Progenitor cell of endocrine pancreas (in vitro differentiated cells): ENCODE measurements around the gene SULT2A1. TPM values are rescaled to one million over a fixed set of nuclear protein-coding genes. Genes with fewer than 3 reads are reported as not detected.
"Not testable (repeated sequence)": the region's sequence is repeated elsewhere in the genome, so short reads cannot be mapped to it uniquely, and the experiment has no call there.

ENCODE experiments used
- DNase-seq: peaks from one replicate; pipeline ENCODE4 v3.0.0; 2021; ENCODE audit warnings: low spot score; ENCODE audit not compliant: unreplicated experiment
- H3K27ac Mint-ChIP-seq: 2 replicates; pipeline ENCODE4 v1.8.0; 2021; ENCODE audit warnings: mild to moderate bottlenecking, moderate library complexity, mixed read lengths
- H3K27me3 Mint-ChIP-seq: 2 replicates; pipeline ENCODE4 v1.8.0; 2021; ENCODE audit warnings: mixed read lengths
- H3K36me3 Mint-ChIP-seq: 2 replicates; pipeline ENCODE4 v1.8.0; 2022; ENCODE audit warnings: mixed read lengths; ENCODE audit not compliant: insufficient read depth
- H3K4me1 Mint-ChIP-seq: 2 replicates; pipeline ENCODE4 v1.8.0; 2021; ENCODE audit warnings: low read depth, mixed read lengths
- H3K4me3 Mint-ChIP-seq: 2 replicates; pipeline ENCODE4 v1.8.0; 2021; ENCODE audit warnings: low read depth, mild to moderate bottlenecking, moderate library complexity, mixed read lengths
- H3K9me3 Mint-ChIP-seq: 2 replicates; pipeline ENCODE4 v1.8.0; 2021; ENCODE audit warnings: low read depth, mixed read lengths
- total RNA-seq: library from RNA; stranded (reverse); gene quantifications from 2 replicates; pipeline ENCODE4 v1.2.1, GENCODE V29; 2021
- TF ChIP-seq, protein P1 (sequence below): fragments of 200-600 bp; sonication (generic); IDR thresholded peaks from one replicate; pipeline ENCODE4 v1.5.0; 2021; ENCODE audit warnings: antibody characterized with exemption, mild to moderate bottlenecking; ENCODE audit not compliant: unreplicated experiment

Gene SULT2A1
- total RNA-seq, 1 donor from 2014 or later, result not detected

DNA sequence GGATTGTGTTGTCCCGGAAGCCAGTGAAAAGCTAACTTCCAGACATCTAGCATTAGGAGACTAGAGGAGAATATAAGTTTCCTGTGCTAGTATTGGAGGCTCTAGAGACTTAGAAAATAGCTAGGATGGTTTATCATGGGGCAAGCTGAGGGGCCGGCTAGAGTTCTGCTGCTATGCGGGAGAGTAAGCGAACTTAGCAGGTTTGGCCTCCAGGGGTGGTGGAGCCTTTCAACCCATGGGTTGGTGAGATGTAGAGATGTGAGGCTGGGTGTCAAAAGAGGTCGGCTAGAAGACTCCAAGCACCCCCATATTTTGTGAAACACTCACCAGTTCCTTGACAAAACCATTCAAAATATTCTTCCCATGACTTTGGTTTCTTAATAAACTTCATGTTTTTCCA is 4.4 kb downstream of the SULT2A1 start:
- TF ChIP-seq, protein P1, sequence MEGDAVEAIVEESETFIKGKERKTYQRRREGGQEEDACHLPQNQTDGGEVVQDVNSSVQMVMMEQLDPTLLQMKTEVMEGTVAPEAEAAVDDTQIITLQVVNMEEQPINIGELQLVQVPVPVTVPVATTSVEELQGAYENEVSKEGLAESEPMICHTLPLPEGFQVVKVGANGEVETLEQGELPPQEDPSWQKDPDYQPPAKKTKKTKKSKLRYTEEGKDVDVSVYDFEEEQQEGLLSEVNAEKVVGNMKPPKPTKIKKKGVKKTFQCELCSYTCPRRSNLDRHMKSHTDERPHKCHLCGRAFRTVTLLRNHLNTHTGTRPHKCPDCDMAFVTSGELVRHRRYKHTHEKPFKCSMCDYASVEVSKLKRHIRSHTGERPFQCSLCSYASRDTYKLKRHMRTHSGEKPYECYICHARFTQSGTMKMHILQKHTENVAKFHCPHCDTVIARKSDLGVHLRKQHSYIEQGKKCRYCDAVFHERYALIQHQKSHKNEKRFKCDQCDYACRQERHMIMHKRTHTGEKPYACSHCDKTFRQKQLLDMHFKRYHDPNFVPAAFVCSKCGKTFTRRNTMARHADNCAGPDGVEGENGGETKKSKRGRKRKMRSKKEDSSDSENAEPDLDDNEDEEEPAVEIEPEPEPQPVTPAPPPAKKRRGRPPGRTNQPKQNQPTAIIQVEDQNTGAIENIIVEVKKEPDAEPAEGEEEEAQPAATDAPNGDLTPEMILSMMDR, result no peak
- H3K4me1 Mint-ChIP-seq, result peaks cover 18% of the 10 kb centered on the region
- DNase-seq, result no peak
- H3K27ac Mint-ChIP-seq, result no peak overlapping the region
- H3K27me3 Mint-ChIP-seq, result peaks cover 6% of the 10 kb centered on the region
- no peaks in the 10 kb centered on the region for H3K36me3 Mint-ChIP-seq
- H3K4me3 Mint-ChIP-seq, result no peak overlapping the region
- peaks cover 3% of the 10 kb centered on the region for H3K9me3 Mint-ChIP-seq

DNA sequence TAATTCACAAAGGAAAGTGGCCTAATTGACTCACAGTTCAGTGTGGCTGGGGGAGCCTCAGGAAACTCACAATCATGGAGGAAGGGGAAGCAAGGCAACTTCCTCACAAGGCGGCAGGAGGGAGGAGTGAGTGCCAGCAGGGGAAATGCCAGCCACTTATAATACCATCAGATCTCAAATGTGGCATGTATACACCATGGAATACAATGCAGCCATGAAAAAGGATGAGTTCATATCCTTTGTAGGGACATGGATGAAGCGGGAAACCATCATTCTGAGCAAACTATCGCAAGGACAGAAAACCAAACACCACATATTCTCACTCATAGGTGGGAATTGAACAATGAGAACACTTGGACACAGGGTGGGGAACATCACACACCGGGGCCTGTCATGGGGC is 6.7 kb downstream of the SULT2A1 start:
- not testable (repeated sequence) for H3K36me3 Mint-ChIP-seq

DNA sequence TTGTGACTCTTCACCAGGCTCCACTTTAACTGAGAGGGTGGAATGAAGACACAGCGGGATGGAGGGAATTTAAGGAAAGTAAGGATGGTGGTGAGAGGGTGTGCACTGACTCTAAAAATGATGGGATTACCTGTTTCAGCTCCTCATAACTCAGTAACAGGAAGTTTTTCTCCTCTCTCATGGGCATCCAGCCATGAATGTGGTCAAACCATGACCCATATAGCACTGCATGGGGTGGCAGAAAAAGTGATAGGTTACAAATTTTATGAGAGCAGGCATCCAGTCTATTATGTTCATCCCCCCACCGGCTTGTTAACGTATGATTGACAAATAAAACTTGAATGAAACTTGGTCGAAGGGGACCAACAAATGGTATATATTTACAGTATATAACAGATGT is 7.2 kb downstream of the SULT2A1 start:
- DNase-seq, result no peak
- no peaks in the 10 kb centered on the region for H3K36me3 Mint-ChIP-seq
- no peak overlapping the region for H3K4me3 Mint-ChIP-seq
- TF ChIP-seq, protein P1, result no peak
- H3K9me3 Mint-ChIP-seq, result peaks cover 3% of the 10 kb centered on the region
- H3K27me3 Mint-ChIP-seq, result no peaks in the 10 kb centered on the region
- no peak overlapping the region for H3K27ac Mint-ChIP-seq
- H3K4me1 Mint-ChIP-seq, result peaks cover 6% of the 10 kb centered on the region

More for the DNA sequence above, 6.7 kb downstream of the SULT2A1 start:
- not testable (repeated sequence) for DNase-seq, H3K4me3 Mint-ChIP-seq, H3K4me1 Mint-ChIP-seq, H3K27ac Mint-ChIP-seq, H3K9me3 Mint-ChIP-seq, H3K27me3 Mint-ChIP-seq

DNA sequence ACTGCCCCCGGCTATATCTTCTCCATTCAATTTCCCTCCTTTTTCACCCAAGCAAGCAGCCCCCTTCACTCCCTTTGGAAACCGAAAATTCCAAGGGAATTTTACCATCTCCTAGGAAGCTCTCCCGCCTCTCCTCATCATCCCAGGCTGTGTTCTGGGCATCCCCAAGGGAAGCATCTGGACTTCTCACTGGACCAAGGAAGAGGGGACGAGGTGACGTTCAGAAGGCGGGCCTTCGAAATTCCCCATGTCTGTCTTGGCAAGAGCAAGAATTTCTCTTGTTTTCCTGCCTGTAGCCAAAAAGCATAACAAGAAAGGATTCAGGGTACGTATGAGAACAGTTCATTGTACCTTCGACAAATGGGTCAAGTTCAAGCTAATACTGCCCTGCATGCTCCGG is 20.9 kb downstream of the SULT2A1 start:
- peaks cover 3% of the 10 kb centered on the region for H3K9me3 Mint-ChIP-seq
- DNase-seq, result no peak
- TF ChIP-seq, protein P1, result no peak
- no peaks in the 10 kb centered on the region for H3K4me1 Mint-ChIP-seq
- no peak overlapping the region for H3K4me3 Mint-ChIP-seq
- H3K27me3 Mint-ChIP-seq, result peaks cover 5% of the 10 kb centered on the region
- no peak overlapping the region for H3K27ac Mint-ChIP-seq
- no peaks in the 10 kb centered on the region for H3K36me3 Mint-ChIP-seq

DNA sequence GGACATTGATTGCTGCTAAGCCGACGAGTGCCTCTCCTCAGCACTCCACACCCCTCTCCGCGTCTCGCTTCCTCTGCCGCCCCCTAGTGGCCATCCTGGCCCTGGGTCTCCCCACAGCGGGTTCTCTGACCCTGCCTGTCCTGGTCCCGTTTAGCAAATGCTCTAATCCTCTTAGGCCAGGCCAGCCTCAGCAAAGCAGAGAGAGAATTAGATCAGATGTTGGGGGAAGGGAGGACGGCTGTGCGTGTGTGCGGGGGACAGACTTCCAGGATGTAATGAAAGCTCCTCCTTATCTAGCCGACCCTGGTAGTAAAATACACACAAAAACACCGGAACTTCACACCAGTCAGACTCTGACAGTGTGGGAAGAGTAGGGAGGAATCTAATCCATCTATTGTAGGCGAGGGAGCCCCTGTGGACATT is 22.6 kb downstream of the SULT2A1 start:
- H3K27ac Mint-ChIP-seq, result no peak overlapping the region
- H3K27me3 Mint-ChIP-seq, result peaks cover 5% of the 10 kb centered on the region
- H3K36me3 Mint-ChIP-seq, result no peaks in the 10 kb centered on the region
- no peaks in the 10 kb centered on the region for H3K4me1 Mint-ChIP-seq
- no peak overlapping the region for H3K4me3 Mint-ChIP-seq
- DNase-seq, result peak; percentile 96
- TF ChIP-seq, protein P1, result peak; percentile 99
- peaks cover 3% of the 10 kb centered on the region for H3K9me3 Mint-ChIP-seq

DNA sequence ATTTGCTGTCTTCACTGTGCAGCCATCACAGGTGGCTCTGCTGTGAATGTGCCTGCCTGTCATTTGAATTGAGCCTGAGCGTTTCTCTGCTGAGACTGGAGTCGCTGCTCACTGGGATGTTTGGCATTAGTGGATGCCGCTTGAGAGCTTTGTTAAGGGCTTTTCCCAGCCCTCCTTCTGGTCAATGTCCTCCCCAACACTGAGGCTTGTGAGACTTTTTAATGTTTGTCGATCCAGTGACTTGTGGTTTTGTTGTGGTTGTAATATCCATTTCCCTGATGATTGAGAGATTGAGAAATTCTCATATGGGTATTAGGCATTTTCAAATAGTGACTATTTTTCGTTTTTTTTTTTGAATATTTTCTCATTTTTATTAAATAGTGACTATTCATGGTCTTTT is 24.5 kb downstream of the SULT2A1 start:
- DNase-seq, result no peak
- Mint-ChIP-seq H3K4me1 (no peaks in the 10 kb centered on the region), H3K36me3 (no peaks in the 10 kb centered on the region), H3K27me3 (peaks cover 5% of the 10 kb centered on the region), H3K4me3 (no peak overlapping the region), H3K9me3 (peaks cover 3% of the 10 kb centered on the region), H3K27ac (no peak overlapping the region)
- TF ChIP-seq, protein P1, result no peak
